ENCODE data around the gene METTL27.
"Not testable (repeated sequence)": the region's sequence is repeated elsewhere in the genome, so short reads cannot be mapped to it uniquely, and the experiment has no call there.

Gene METTL27, protein sequence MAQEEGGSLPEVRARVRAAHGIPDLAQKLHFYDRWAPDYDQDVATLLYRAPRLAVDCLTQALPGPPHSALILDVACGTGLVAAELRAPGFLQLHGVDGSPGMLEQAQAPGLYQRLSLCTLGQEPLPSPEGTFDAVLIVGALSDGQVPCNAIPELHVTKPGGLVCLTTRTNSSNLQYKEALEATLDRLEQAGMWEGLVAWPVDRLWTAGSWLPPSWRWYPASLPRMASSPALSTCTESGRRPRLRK

DNA sequence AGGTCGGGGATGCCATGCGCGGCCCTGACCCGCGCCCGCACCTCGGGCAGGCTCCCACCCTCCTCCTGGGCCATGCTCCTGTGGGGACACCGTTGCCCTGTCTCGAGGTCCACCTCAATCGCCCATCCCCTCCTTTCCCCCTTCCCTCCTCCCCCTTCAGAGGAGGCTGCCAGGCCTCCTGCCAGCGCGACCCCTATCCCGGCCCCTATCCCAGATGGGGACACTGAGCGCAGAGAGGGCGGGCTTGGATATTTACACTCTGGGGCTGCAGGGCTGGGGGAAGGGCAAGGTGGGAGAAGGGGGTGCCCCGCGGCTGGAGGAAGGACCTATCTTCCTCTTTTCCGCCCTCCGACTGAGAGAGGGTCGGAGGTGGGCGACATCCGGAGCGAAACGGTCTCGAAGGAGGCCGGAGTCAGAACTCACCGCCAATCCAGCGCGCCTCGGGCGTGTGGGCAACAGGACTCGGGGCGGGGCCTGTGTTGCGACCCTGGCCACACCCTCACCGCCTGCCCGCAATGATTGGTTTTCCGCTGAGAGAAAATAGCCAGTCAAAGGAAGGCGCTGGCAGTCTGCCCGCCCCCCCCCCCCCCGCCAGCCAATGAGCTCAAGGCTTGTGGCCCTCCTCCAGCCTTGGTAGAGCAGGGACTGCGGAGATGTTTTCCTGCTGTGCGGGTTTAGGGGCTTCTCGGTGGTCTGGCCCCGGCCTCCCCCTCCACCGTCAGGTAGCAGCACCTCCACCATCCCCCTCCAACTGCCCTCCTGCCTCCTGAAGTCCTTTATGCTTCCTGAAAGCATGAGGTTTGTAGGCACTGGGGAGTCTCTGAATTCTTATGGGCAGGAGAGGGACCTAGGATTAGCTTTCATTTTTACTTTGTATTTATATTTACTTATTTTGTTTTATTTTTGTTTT, at the start of gene METTL27:
METTL27 (minus strand) TSS at position 450 of the 910 bp plus-strand sequence; CDS start at position 74, 376 bp downstream.
- DNase-seq (ENCODE audit: low spot score), result peak; percentile 98

DNA sequence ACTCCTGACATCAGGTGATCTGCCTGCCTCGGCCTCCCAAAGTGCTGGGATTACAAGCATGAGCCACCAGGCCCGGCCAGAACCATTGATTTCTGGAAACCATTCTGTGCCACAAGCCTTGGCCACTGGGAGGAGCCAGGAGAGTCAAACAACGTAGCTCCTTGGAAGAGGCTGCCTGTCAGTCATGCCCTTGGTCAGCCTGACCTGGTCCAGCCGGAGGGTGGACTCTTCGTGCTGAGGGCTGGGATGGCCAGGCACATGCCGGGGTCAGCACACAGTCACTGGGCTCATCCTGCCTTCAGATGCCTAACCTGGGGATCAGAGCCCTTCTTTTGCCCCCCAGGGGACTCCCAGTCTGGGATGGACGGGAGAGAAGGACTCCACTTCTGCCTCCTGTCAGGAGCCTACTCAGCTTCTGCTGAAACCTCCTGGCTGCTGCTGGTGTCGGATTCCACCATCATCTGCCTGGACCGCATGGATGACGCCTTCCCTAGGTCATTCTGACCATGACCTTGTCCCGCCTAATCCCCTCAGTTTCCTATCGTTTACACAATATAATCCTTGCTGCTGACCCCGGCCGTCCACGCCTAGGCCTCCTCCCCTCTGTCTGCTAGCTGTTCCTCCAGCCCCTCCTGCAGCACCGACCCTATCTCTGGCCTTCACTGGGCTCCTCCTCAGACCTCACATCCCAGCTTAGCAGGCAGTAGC, 49.0 kb upstream of the METTL27 start:
- DNase-seq (ENCODE audit: low spot score), result no peak

DNA sequence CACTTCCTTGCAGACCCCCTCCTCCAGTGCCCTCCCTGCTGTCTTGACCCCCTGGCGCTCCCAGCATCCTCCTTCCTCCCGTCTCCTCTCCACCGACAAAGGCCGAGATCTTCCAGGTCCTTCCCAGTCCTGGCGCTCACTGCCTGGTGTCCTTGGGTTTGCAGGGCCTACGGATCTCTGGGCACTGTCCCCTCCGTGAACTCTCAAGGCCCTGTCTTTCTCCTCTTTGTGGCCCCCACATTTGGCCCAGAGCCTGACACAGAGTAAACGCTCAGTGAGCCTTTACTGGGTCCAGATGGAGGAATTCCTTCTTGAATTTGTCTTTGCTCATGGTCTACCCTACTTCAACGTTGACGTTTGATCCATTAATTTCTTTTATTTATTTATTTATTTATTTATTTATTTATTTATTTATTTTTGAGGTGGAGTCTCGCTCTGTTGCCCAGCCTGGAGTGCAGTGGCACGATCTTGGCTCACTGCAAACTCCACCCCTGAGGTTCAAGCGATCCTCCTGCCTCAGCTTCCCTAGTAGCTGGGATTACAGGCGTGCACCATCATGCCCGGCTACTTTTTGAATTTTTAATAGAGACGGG, 48.3 kb upstream of the METTL27 start:
- no peak for DNase-seq (ENCODE audit: low spot score)

DNA sequence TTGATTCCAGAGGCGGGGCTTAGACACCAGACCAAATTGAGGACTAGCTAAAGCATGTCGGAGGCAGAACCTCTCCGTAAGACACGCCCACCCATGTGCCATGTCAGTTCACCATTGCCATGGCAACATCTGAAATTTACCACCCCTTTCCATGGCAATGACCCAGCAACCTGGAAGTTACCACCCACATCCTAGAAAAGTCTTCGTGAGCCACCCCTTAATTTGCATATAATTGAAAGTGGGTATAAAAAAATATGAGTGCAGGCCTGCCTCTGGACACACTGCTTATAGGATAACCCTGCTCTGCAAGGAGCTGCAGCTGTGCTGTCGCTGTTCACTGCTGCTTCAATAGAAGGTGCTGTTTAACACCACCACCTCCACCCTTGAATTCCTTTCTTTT, 46.6 kb upstream of the METTL27 start:
- DNase-seq (ENCODE audit: low spot score), result no peak

DNA sequence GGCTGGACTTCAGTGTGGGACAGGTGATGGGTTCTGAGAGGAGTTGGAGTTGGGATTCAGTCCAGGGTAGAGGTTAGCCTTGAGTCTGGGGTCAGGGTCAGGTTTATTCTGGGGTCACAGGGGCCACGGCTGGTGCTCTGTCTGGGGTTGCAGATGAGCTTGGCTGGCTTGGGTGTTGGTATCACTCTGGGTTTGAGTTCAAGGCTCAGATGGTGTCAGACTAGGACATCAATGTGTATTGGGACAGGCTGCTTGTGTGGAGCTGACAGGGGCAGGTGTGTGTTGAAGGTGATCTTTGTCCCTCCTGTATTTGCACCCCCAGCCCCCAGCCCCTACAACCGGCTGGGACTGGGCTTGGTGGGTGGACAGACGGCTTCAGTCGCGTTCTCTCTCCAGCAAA, 45.4 kb upstream of the METTL27 start:
- no peak for DNase-seq (ENCODE audit: low spot score)

DNA sequence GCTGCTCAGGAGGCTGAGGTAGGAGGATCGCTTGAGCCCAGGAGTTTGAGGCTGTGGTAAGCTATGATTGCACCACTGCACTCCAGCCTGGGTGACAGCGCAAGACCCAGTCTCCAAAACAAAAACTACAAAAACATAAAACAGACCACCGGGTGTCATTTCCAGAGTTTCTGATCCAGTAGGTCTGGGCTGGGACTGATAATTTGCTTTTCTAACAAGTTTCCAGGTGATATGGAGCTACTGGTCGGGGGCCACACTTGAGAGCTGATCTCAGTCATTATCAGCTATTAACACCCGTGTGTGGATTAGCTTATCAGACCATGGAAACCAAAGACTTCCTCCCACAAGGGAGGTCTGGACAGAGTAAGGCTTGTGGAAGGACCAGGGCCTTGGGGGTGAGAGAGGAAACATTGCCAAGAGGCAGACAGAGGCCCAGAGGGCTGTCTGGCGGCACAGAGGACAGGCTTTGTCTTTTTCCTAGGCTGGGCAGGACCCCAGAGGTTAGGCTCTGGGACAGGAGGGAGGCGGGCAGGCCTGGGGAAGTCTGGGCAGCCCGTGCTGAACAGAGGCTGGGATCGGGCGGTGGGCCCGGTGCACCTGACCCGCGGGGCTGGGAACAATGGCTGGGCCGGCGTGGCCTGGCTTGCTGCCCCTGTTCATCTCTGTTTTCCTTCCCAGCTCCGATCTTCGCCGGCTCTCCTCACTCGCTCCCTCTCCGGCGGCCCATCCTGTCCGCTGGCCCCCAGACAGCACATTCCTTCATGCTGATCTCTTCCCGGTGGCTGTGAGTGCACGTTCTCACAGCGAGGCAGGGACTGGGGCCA, 43.9 kb upstream of the METTL27 start:
- peak; percentile 66 for DNase-seq (ENCODE audit: low spot score)

DNA sequence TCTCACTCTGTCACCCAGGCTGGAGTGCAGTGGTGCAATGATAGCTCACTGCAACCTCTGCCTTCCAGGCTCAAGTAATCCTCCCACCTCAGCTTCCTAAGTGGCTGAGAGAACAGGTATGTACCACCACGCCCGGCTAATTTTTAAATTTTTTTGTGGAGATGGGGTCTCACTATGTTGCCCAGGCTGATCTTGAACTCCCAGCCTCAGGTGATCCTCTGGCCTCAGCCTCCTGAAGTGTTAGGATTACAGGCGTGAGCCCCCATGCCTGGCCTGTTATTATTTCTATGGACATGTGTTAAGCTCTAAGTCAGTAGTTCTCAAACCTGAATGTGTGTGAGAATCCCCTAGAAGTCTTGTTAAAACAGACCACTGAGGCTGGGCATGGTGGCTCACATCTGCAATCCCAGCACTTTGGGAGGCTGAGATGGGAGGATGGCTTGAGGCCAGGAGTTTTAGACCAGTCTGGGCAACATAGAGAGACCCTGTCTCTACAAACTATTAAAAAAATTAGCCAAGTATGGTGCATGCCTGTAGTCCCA, 43.2 kb upstream of the METTL27 start:
- no peak for DNase-seq (ENCODE audit: low spot score)

DNA sequence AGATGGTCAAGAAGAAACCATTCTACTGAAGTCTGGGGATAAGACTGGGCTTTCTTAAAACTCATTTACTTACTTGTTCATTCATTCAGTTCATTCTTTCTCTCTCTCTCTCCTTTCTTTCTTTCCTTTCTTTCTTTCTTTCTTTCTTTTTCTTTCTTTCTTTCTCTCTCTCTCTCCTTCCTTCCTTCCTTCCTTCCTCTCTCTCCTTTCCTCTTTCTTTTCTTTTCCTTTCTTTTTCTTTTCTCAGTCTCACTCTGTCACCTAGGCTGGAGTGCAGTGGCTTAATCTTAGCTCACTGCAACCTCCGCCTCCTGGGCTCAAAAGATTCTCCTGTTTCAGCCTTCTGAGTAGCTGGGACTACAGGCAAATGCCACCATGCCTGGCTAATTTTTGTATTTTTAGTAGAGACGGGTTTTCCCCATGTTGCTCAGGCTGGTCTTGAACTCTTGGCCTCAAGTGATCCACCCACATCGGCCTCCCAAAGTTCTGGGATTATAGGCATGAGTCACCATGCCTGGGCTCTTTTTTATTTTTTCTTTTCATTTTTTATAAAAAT, 42.6 kb upstream of the METTL27 start:
- DNase-seq (ENCODE audit: low spot score), result not testable (repeated sequence)

DNA sequence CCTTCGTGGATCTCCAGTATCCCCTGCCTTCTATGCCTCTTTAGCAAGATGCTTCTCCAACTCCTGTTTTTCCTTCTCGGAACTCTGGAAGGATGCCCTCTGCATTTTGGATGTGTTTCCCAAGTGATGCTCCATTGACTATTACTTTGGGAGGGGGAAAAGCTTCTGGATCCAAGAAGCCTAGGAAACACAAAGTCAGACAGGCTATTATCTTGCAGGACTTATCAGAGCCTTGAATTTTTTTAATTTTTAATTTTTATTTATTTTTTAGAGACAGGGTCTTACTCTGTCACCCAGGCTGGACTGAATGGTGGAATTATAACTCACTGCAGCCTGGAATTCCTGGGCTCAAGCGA, 39.7 kb upstream of the METTL27 start:
- DNase-seq (ENCODE audit: low spot score), result no peak

DNA sequence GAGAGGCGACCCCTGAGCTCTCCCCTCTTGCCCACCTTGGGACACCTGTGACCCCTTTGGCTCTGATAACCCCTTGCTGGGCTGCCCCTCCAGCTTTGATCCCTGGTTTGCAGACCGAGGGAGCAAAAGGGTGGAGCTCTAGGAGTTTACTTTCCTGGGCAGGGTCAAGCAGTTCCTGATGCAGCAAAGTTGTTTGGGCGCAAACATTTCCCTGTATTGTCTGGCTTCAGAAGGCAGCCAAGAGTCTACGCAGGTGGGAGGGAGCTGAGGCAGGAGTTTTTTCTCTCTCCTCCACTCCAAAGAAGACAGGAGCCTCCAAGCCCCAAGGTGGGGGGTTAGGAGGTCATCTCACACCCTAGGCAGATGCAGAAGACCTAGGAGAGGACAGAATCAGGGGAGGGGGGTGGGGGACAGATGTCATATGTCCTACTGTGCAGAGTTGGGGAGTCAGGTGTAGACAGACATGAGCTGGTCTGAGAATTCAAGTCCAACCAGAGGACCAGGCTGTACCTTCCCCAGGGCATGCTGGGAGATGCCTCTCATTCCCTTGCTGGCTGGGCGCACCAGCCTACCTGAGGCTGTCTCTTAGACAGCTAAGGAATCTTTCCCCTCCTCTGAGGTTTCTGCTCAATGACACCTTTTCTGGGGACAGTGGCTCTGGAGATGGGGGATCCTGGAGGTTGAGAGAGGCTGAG, 39.2 kb upstream of the METTL27 start:
- DNase-seq (ENCODE audit: low spot score), result no peak

DNA sequence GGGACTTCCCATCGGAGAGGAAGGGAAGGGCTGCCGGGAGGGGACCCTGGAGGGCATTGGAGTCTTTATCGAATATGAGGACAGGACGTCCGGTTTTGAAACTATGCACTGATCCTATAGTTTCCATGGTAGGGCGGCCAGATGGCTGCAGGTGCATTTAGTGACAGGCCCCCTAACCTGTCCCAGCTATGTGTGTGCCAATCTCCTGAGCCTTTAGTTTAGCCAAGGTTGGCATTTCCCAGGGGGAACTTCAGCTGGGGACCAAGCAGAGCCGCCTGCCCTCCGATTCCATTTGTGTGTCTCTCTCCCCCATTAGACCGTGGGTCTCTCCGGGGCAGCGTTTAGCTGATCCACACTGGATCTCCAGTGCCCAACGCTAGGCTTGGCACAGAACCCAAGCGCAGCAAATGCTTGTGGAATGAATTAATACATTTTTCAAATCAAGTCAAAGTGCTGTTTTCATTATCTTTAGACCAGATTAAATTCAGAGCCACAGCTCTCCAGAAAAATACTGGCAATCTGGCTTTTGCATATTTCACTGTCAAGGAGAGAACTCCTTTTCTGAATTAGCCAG, 38.5 kb upstream of the METTL27 start:
- no peak for DNase-seq (ENCODE audit: low spot score)

DNA sequence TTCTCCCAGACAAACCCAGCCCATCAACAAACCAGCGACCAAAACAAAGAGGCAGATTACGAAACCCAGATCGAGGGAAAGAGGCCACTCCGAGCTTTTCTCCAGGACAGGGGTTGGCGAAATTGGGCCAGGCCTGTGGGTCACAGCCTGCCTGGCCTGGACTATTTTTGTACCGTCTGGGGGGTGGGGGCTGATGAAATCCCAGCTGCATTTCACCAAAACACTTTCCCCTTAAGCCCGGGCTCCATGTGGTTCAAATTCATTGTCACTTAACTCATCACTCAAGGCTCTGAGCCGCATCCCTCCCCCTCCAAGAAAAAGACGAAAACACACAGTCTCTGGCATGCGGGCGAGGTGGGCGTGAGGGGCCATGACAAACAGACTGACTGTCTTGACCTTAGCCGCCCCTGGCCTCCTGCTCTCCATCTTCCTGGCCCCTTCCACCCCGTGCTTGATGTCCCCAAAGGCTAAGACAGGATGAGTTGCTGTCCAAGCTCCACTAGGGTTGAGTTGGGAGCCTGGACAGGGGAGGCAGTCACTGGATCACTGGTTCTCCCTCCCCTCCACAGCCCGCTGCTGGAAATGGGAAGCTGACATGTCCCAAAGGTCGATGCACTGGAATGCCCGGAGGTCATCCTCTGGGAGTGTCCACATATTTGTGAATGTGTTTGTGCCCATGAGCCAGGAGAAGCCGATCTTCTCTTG, 37.8 kb upstream of the METTL27 start:
- peak; percentile 75 for DNase-seq (ENCODE audit: low spot score)

DNA sequence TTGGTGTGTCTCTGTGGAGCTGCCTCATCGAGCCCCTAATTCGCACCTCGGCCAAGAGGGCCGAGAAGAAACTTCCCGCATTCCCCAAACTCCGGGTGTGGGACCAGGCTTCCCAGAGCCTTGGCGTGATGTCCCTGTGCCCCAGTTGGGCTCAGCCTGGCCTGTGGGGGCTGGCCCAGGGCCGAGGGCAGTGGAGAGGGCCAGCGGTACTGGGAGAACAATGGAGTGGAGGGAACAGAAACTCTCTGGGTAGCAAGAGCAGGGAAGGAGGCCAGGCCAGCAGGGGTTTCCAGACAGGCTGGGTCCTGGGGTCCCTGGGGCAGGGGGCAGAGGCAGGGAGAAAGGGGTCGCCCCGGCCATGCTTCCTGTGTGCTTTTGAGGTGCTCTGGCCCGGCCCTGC, 34.7 kb upstream of the METTL27 start:
- DNase-seq (ENCODE audit: low spot score), result no peak

DNA sequence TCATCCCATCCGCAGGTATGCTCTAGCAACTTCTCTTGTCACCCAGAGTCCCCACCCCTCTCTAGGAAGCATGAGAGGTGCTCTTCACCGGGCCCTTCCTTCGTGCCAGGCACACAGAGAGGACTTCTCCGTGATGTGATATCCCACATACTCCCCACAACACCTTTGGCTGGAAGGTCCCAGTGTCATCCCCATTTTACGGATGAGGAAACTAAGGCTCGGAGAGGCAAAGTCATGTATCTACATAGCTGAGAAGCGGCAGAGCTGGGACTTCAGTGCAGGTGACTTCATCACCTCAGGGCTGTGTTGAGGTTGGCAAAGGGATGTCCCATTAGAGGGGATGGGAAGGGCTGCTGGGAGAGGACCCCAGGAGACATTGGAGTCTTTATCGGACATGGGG, 34.0 kb upstream of the METTL27 start:
- no peak for DNase-seq (ENCODE audit: low spot score)

DNA sequence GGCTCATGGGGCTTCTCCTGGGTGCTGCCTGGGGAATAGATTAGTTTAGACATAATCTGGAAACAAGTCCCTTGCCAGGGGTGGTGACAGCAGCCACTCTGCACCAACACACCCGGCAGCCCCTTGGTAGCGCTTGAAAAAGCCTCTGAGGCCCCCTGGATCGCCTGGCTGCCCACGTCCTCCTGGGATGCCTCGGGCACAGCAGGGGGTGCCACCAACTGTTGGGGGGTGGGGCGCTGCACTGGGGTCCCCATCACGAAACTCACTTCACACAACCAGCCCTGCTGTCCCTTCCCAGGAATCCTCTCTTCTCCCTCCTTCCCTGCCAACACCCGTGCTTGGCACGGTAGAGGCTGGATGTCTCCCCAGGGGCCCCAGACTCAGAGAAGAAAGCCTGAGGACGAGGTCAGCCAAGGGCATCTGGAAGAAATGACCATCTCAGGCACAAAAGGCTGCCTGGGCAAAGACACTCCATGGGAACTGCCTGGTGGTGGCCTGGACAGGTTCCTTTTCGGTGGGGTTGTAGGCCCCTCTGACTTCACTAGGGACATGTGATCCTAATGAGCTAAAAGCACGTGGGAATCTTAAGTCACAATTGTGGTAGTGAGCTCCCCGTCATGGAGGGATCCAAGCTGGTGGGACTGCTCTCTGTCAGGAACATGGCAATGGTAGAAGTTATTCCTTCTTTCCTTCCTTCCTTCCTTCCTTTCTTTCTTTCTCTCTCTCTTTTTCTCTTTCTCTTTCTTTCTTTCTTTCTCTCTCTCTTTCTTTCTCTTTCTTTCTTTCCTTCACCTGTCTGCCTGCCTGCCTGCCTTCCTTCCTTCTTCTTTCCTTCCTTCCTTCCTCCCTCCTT, 30.0 kb upstream of the METTL27 start:
- DNase-seq (ENCODE audit: low spot score), result no peak

DNA sequence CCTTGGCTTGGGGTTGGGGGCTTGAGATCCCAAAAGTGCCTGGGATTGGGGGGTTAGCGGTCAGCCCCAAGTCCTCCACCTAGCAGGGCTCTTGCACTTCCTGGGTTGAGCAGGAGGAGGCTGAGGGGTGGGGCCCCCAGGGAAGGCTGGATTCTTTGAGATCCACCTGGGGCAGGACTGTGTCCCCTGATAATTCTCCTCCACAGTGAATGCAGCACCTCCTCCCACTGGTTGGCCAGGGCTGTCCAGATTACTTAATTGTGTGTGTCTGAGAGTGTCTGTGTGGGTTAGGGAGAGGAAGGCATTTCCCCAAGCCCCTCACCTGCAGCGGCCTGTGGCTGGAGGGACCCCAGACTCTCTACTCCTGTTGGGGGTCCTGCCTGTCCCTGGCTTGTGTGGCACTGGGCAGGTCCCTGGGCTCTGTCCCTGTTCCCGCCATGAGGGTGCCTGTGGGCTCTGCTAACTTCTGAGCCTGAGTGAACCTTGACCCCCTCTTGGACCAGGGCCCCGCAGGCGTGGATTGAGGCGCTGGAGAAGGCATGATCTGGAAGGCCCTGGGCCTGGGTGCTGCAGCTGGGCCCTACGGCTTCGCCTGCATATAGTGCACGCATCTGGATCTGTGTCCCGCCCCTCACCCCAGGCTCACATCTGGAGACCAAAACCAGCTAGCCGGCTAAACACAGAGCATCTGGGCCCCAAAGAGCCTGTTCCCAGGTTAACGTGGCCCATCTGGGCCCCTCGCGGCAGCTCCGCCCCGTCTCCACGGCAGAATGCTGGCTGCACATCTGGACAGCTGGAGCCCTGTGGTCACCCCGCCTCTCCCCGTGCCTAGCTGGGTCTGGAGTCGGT, 29.1 kb upstream of the METTL27 start:
- no peak for DNase-seq (ENCODE audit: low spot score)

DNA sequence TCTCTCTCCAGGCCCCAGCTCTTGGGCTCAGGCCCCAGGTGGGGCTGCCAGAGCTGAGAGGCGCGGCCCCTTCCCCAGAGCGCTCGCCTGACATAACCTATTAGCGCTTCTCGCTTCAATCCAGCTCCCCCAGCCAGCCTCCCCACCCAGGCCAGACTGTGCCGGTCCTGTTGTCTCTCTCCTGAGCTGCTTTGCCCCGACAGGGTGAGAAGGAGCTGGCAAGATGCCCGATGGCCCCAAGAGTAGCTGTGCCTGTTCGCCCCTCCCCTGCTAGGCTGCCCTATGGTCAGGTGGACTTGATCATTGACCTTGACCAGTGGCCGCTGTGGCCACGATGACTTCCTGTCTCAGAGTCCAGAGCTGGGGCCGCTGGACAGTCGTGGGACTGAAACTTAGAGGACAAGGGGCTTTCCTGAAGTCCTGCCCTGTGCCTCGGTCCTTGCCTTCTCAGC, 27.8 kb upstream of the METTL27 start:
- DNase-seq (ENCODE audit: low spot score), result no peak

Measured in AG08396 (cell line).